ENCODE data around the gene STOML2.

STOML2 gene

GRCh38 chr9:35105571-35106342, 2.8 kb upstream of the STOML2 start:
- Histone ChIP-seq H3K27ac (ENCODE audit: extremely low read depth, low read depth, low read length) (no peak overlapping the region), H3K9me3 (ENCODE audit: control insufficient read depth, insufficient read depth, low read depth, low read length) (no peaks in the 10 kb centered on the region), H3K4me1 (ENCODE audit: control insufficient read depth, insufficient read depth, low read length) (no peaks in the 10 kb centered on the region), H3K36me3 (ENCODE audit: control insufficient read depth in 2 of 2, insufficient read depth in 1 of 2, low read length in 2 of 2) (peaks cover 0 to 55% of the 10 kb centered on the region in 2 experiments; a peak in 1 of 3 replicates), H3K4me3 (ENCODE audit: low read depth, low read length) (no peak overlapping the region)
- ChIA-PET CTCF (interaction anchor here (0.6 kb wide), 1 partner anchor 11 kb away, joined by 3 read pairs; no protein-coding TSS in a partner anchor), POLR2A (interaction anchor here (1.0 to 6.4 kb wide), 2 partner anchors 9 to 12 kb away, joined by 4 to 92 read pairs; partner anchors contain the start of gene ATOSB)
- no peak for TF ChIP-seq FEZF1 (tag by site-specific recombination; IDR thresholded peaks at IDR 0.05)
- TF ChIP-seq ATF2 (tag by site-specific recombination; IDR thresholded peaks at IDR 0.05; ENCODE audit: low read depth), result no peak
- no peak for TF ChIP-seq BCL11B (tag by site-specific recombination; IDR thresholded peaks at IDR 0.05; ENCODE audit: low read depth)
- TF ChIP-seq ZNF660 (tag by site-specific recombination; IDR thresholded peaks at IDR 0.05), result no peak
- TF ChIP-seq TCF7L2 (IDR thresholded peaks at IDR 0.05; ENCODE audit: borderline replicate concordance, low read depth, low read length), result no peak
- no peak for TF ChIP-seq ZNF433 (tag by site-specific recombination; IDR thresholded peaks at IDR 0.05; ENCODE audit: low read depth)
- no peak for TF ChIP-seq ZSCAN18 (tag by site-specific recombination; IDR thresholded peaks at IDR 0.05)
- TF ChIP-seq ZNF521 (tag by site-specific recombination; IDR thresholded peaks at IDR 0.05), result no peak
- TF ChIP-seq MZF1 (tag by site-specific recombination; IDR thresholded peaks at IDR 0.05; ENCODE audit: borderline replicate concordance), result no peak
- no peak for TF ChIP-seq ZNF366 (tag by site-specific recombination; conservative IDR thresholded peaks at IDR 0.05)
- TF ChIP-seq, protein P1, sequence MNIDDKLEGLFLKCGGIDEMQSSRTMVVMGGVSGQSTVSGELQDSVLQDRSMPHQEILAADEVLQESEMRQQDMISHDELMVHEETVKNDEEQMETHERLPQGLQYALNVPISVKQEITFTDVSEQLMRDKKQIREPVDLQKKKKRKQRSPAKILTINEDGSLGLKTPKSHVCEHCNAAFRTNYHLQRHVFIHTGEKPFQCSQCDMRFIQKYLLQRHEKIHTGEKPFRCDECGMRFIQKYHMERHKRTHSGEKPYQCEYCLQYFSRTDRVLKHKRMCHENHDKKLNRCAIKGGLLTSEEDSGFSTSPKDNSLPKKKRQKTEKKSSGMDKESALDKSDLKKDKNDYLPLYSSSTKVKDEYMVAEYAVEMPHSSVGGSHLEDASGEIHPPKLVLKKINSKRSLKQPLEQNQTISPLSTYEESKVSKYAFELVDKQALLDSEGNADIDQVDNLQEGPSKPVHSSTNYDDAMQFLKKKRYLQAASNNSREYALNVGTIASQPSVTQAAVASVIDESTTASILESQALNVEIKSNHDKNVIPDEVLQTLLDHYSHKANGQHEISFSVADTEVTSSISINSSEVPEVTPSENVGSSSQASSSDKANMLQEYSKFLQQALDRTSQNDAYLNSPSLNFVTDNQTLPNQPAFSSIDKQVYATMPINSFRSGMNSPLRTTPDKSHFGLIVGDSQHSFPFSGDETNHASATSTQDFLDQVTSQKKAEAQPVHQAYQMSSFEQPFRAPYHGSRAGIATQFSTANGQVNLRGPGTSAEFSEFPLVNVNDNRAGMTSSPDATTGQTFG (tag by site-specific recombination; IDR thresholded peaks at IDR 0.05; ENCODE audit: borderline replicate concordance), result no peak

DNA sequence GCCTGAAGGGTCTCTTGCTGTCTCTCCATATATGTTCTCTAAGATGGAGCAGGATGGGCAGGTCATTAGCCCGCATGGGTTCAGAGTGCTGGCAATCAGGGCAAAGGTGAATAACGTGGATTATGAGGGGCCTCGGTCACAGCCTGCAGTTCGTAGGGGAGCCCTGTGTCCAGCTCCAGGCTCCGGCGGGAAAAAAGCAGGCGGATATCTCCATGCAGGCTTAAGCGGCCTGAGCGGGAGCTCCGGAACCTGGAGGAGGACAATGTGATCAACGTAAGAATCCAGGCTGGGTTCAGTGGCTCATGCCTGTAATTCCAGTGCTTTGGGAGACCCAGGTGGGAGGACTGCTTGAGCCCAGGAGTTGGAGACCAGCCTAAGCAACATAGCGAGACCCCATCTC, 2.2 kb upstream of the STOML2 start:
- POLR2A ChIA-PET, result interaction anchor here (2.5 to 6.4 kb wide), 3 partner anchors 10 to 33 kb away, joined by 24 to 92 read pairs (median 26); partner anchors contain the start of genes ATOSB, FANCG and VCP
- CTCF ChIA-PET, result interaction anchor here (0.6 to 2.0 kb wide), 3 partner anchors 9 to 22 kb away, joined by 3 to 12 read pairs (median 6); partner anchors contain the start of gene PIGO
- H3K27ac ChIP-seq (ENCODE audit: extremely low read depth, low read depth, low read length), result no peak overlapping the region

DNA sequence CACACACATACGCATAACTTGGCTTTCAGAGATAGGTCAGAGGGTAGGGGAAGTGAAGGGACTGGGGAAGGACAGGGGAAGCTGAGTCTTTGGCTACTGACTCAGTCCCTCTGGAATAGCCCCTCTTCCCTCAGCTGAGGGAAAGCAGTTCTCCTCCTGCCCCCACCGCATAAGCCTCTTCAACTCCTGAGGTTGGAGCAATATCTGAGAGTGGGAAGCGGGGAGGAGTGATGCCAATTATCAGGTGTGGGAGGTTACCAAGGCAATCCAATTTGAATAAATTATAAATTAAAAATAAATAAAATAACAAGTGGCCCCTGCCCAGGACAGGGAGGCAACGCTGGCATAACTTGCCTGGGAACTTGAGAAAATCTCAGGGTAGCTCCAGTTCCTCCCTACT, 1.7 kb upstream of the STOML2 start:
- H3K27ac ChIP-seq (ENCODE audit: extremely low read depth, low read depth, low read length), result no peak overlapping the region
- no peak for TF ChIP-seq ZNF843 (tag by site-specific recombination; IDR thresholded peaks at IDR 0.05)
- no peak for TF ChIP-seq ZBTB10 (tag by site-specific recombination; IDR thresholded peaks at IDR 0.05)
- TF ChIP-seq ZNF121 (tag by site-specific recombination; IDR thresholded peaks at IDR 0.05), result no peak
- TF ChIP-seq ZNF677 (tag by site-specific recombination; IDR thresholded peaks at IDR 0.05), result no peak
- no peak for TF ChIP-seq ZNF658 (tag by site-specific recombination; IDR thresholded peaks at IDR 0.05)
- TF ChIP-seq KLF8 (tag by site-specific recombination; IDR thresholded peaks at IDR 0.05), result no peak
- TF ChIP-seq, protein P2, sequence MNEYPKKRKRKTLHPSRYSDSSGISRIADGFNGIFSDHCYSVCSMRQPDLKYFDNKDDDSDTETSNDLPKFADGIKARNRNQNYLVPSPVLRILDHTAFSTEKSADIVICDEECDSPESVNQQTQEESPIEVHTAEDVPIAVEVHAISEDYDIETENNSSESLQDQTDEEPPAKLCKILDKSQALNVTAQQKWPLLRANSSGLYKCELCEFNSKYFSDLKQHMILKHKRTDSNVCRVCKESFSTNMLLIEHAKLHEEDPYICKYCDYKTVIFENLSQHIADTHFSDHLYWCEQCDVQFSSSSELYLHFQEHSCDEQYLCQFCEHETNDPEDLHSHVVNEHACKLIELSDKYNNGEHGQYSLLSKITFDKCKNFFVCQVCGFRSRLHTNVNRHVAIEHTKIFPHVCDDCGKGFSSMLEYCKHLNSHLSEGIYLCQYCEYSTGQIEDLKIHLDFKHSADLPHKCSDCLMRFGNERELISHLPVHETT (tag by site-specific recombination; IDR thresholded peaks at IDR 0.05), result no peak
- no peak for TF ChIP-seq ZNF701 (tag by site-specific recombination; IDR thresholded peaks at IDR 0.05)

More for the DNA sequence above, 2.2 kb upstream of the STOML2 start:
- Histone ChIP-seq H3K4me3 (ENCODE audit: low read depth, low read length) (no peak overlapping the region), H3K4me1 (ENCODE audit: control insufficient read depth, insufficient read depth, low read length) (no peaks in the 10 kb centered on the region), H3K9me3 (ENCODE audit: control insufficient read depth, insufficient read depth, low read depth, low read length) (no peaks in the 10 kb centered on the region), H3K36me3 (ENCODE audit: control insufficient read depth in 2 of 2, insufficient read depth in 1 of 2, low read length in 2 of 2) (peaks cover 0 to 61% of the 10 kb centered on the region in 2 experiments; a peak in 1 of 3 replicates)
- TF ChIP-seq GLIS2 (tag by site-specific recombination; IDR thresholded peaks at IDR 0.05), result no peak

More for the DNA sequence above, 1.7 kb upstream of the STOML2 start:
- ChIA-PET CTCF (interaction anchor here (0.6 to 2.0 kb wide), 5 partner anchors 8 to 205 kb away, joined by 3 to 12 read pairs (median 6); partner anchors contain the start of gene PIGO), POLR2A (interaction anchor here (2.5 to 6.4 kb wide), 3 partner anchors 11 to 33 kb away, joined by 24 to 92 read pairs (median 26); partner anchors contain the start of genes ATOSB, FANCG and VCP)
- Histone ChIP-seq H3K9me3 (ENCODE audit: control insufficient read depth, insufficient read depth, low read depth, low read length) (no peaks in the 10 kb centered on the region), H3K4me1 (ENCODE audit: control insufficient read depth, insufficient read depth, low read length) (no peaks in the 10 kb centered on the region), H3K4me3 (ENCODE audit: low read depth, low read length) (no peak overlapping the region), H3K36me3 (ENCODE audit: control insufficient read depth in 2 of 2, insufficient read depth in 1 of 2, low read length in 2 of 2) (peaks cover 0 to 67% of the 10 kb centered on the region in 2 experiments; a peak in 1 of 3 replicates)
